ENCODE results near the gene FOXP1.

FOXP1 gene

GRCh38 chr3:71585887-71586809, 2.6 kb upstream of the FOXP1 start:
- peak; percentile 67 to 82 for DNase-seq

DNA sequence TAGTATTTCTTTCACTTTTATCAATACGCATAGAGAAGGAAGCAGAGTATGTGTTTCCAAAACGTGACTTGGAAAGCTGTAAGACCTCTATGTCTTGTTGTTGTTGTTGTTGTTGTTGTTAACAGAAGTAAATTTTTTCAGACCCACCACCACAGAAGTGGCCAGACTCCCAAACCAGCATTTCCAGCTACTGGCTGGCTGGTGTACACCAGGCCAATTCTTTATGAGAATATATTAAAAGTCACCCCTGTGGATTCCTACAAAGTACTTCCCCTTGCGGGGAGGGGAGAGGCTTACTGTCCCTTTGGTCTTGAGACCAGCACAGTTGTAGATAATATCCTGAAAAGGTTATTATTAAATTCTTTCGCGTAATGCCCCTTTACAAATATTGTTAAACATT, 1.6 kb upstream of the FOXP1 start:
- peak; percentile 77 to 78 for DNase-seq

DNA sequence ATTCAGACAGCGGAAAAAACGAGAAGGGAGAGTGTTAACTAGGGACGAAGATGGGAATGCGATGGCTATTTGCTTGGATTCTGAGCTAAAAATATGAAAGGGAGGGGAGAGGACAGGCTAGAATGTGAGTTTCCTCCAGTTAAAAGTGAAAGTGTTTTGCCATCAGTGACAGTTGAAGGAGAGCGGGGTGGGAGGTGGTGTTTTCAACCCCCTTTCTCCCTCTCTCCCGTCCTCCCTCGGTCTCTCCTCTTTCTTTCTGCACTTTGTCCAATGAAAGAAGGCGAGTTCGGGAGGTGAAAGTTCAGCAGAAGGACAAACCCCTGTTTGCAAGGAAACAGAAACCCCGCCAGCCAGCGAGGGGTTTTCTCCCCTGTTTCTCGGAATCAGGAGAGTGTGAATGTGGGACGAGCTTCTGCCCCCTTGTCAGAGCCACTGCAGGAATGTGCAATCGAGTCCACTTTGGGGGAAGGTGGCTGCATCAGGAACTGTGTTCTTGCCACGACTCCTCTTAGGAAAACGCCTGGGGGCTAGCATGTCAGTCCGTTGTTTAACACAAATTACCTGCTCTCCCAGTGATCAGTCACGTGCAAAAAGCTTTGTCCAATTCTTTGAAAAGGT, 975 bp upstream of the FOXP1 start:
- peak; percentile 55 to 64 for DNase-seq

DNA sequence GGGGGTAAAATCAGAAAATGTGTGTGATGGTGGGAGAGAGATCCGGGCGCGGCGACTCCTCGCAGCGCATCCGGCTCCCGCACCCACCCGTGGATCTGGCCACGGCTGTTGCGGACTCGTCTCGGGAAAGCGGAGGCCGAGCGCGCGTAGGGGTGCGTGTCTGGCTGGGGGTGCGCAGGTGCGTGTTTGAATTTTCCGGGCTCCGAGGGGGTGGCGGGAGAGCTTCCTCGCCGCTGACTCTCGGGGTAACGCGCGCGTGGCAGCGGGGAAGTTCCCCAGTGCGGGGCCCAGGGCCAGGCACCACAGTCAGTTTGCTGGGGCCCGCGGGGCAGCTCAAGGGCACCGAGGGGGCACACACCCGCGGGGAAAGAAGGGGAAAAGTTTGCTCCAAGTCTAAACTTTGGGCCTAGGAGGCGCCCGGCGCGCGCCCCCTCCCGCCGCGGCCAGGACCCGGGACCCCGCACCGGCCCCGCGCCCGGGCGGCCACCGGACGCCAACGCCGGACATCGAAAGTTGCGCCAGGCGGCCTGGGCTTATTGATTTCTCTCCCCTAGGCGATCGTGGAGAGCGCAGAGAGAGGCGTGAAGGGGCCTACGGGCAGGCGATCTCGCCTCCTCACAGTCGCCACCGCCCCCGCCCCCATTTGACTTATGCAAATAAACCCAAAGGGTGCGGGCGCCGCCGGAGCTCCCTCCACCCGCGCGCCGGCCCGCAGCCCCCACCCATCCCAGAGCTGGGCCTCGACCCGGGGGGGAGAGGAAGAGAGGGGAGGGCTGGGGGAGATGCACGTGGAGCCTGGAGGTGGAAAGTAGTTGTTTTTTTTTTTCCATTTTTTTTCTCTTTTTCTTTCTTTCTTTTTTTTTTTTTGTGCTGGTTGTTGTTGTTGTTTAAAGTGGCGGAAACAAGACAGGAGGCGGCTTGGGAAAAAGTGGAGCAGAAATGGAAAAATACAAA, 639 bp downstream of the FOXP1 start:
- peak; percentile 73 to 77 for DNase-seq

DNA sequence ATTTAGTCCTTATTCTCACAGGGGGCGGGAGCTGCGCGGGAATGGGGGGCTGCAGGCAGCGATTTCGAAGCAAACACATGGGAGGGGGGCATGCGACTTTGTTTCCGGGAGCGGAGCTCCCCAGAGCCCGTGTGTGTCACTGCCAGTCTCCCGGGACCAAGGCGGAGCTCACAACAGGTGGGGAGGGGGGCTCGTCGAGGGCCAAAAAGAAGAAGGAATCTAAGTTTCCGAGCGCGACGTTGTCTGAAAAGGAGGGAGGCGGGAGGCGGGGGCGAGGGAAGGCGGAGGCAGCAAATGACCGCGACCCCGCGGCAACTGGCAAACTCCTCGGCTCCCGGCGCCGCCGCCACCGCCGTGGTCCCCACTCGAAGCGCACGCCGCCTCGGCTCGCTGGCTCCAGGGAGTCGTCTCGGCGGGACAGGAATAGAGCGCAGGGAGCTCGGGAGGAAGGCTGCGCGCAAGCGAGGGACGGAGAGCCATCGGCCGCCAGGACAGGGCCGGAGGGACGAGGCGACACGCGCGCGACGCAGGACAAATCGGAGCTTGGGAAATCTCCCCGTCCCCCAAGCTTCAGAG, 1.4 kb downstream of the FOXP1 start:
- peak; percentile 86 to 88 for DNase-seq

DNA sequence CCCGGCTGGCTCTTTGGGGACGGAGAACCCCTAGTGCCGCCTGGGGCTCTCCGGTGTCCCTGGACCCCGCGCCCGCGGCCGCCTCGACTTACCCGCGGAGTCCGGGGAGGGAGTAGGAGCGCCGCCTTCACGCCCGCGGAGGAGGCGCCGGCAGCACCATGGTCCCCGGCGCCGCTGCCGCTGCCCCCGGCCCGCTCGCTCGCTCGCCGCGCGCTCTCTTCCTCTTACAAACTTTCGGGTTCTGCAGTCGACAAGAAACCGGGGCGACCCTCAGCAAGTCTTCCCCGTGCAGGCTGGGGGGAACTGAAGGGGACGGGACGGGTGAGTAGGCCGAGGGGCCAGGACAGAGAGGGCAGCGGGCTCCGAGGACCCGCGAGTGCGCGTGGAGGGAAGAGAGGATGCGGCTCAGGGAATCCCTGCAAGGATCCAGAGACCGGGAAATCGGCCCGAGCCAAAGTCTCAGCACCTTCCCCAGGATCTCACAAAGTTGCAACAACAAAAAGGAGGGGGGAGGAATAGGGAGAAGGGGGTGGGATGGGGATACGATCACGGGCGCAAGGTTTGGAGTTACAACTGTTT, 2.0 kb downstream of the FOXP1 start:
- peak in 1 of 2 experiments; percentile 39 for DNase-seq

- peak in 1 of 2 experiments; percentile 10 for DNase-seq
These were observed 2.7 kb downstream of the FOXP1 start for GRCh38 chr3:71580636-71581456.

DNA sequence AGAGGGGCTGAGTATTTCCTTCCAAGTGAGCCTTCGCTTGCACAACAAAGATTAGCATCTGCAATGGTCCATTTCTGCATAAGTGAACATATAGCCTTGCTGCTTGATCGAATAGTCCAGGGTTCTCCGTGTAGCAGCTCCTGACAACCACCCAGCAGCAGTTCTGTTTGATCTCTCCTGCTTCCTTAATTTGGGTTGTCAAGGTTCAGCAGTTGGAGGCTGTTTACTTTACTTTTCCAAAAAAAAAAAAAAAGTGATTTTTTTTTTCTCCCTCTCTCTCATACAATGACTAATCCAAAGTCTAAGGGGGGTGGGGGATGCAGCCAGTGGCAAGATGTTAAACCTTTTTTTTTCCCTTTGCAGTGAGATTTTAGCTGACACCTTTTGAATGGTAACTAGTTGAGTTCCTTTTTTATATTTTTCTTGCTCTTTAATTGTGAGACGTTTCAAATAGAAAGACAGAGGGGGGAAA, 3.6 kb downstream of the FOXP1 start:
- DNase-seq: peak; percentile 65

- no peak for DNase-seq
These were observed 4.1 kb downstream of the FOXP1 start for GRCh38 chr3:71579326-71579934.

DNA sequence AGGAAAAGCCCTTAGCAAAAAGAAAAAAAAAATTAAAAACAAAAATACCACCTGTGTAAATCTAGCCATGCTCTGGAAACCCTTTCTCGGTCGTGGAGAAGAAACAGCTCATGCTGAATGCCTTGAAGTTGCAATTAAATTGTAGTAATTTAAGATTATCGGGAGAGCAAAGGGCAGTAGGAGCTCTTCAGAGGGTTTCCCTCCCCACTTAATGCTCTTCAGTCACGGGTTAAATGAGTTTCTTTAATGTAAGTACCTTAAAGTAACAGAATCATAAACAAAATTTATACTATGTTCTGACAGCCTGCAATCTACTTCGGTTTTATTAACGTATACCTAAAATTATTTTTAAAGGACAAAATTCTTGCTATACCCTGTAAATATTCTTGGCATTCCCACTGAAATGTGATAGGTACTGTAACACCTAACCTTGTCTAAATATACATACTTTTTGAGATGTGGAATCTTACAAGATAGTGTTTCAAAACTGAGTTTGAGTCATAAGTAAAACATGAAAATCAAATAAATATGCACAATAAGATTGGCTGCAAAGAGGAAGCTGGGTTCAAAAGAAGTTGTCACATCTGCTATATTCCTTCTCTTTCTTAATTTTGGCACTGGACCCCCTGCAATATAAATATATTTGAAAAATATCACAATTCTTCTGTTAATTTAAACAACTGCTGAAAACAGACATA, 5.3 kb downstream of the FOXP1 start:
- DNase-seq: peak; percentile 56 to 64

DNA sequence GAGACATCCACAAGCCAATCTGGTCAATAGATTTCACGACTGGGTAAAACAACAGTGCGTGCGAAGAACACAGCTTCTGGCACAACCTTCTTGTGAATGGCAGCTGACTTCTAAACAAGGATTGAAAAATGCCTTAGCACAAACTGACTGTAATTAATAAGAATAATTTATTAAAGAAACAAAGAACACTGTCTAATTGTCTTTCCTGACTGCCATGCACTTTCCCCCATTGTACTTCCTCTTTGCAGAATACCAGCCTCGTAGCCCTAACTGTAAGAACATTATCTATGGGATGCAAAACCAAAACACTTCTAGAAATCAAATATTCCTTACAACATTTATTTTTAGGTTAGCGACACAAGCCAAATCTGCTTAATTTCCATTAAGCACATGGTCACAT, 6.5 kb downstream of the FOXP1 start:
- DNase-seq: peak; percentile 66 to 73

DNA sequence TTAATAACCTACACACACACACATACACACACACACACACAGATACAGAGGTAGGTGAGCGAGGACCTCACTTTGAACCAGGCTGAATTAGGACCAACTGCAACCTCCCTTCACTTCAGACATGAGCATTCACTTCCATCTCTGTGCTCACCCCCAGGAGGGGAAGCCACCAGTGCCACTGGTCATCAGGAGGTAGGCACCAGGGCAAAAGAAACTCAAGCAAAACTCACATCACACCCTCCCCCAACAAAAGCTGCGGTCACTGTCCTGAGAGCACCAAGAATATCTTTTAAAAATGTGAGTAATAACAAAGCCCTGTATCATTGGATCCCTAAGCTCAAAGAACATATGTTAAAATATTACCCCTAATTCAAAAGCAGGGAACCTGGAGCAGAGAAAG, 8.1 kb downstream of the FOXP1 start:
- DNase-seq: no peak

GRCh38 chr3:71573181-71573580, 10.3 kb downstream of the FOXP1 start:
- no peak for DNase-seq

- no peak for DNase-seq
These were observed 13.0 kb downstream of the FOXP1 start for GRCh38 chr3:71570546-71570945.

GRCh38 chr3:71568207-71568606, 15.3 kb downstream of the FOXP1 start:
- no peak for DNase-seq

DNA sequence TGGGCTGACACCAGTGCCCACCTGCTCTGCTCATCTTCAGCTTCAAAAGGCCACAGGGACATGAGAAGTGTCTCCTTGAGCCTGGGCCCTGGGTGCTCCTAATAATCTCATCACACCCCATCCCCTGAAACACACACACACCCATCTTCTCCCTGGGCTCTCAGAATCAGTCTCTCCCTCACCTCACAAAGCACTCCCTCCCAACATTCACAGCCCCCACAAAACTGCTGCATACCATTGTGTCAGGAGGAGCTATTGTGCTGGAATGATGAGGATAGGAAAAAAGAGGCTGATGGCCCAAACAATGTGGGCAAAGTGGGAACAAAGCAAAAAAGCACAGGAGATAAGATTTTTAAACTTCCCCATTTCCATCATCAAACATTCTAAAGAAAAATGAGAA, 16.8 kb downstream of the FOXP1 start:
- no peak for DNase-seq

- DNase-seq: no peak
These were observed 17.6 kb downstream of the FOXP1 start for GRCh38 chr3:71565976-71566375.

GRCh38 chr3:71565316-71565715, 18.2 kb downstream of the FOXP1 start:
- DNase-seq: no peak

DNA sequence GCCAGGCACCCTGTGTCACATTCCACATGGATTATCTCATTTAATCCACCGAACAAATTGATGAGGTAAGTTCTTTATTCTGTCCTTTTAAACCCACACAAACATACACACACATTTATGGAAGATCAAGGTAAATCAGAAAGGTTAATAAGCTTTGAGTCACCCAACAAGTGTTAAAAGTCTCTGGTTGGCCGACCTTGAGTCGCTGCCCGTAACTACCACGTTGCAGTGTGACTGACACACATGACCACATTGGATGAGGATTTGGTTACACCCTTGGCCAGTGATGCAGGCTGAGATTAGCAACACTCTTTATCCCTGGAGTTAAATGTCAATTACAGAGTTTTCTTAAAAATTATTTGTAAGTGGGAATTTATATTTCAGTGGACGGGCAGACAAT, 19.2 kb downstream of the FOXP1 start:
- DNase-seq: no peak

- DNase-seq: no peak
These were observed 19.7 kb downstream of the FOXP1 start for GRCh38 chr3:71563827-71564226.
